Stimulated activated CD4-positive, alpha-beta T cell treated with anti-CD3 and anti-CD28 coated beads, Interleukin-1b, Interleukin-23, amount 100 ng/mL, for 24 hours (primary cell): Measurements from ENCODE around the gene RMND5A.

Experiments
- DNase-seq, 4 experiments: peaks; one replicate each; pipeline ENCODE4 v3.0.0-alpha.2; 2020; ENCODE audit warnings: low read depth in 4 of 4, low spot score in 1 of 4

The RMND5A gene

DNA sequence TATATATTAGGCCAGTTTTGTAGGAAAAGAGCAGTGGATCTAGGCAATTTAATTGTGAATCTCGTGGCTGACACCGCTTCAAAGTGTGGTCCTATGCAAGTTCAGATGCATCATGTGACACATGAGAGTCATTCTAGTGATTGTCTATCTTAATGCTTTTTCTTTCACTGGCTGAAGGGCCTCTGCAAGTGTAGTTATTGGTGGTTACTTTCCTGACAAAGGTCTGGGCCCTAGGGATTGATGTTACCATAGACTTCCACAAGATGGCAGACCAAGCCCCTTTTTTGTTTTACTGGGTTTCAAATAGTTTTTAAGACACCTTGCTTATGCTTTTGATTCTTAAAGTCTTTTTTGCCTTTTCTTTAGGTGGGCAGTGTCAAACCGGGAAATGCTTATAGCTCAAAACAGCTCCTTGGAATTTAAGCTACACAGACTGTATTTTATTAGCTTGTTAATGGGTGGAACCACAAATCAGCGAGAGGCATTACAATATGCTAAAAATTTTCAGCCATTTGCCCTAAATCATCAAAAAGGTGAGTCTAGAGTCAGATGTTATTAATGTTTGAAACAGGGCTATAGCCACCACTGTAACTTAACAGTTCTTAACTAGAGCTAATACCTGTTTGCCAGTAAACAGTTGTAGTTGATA is 44.7 kb downstream of the RMND5A start:
- no peak for DNase-seq

GRCh38 chr2:86765310-86765695 is 45.2 kb downstream of the RMND5A start:
- DNase-seq, result no peak

DNA sequence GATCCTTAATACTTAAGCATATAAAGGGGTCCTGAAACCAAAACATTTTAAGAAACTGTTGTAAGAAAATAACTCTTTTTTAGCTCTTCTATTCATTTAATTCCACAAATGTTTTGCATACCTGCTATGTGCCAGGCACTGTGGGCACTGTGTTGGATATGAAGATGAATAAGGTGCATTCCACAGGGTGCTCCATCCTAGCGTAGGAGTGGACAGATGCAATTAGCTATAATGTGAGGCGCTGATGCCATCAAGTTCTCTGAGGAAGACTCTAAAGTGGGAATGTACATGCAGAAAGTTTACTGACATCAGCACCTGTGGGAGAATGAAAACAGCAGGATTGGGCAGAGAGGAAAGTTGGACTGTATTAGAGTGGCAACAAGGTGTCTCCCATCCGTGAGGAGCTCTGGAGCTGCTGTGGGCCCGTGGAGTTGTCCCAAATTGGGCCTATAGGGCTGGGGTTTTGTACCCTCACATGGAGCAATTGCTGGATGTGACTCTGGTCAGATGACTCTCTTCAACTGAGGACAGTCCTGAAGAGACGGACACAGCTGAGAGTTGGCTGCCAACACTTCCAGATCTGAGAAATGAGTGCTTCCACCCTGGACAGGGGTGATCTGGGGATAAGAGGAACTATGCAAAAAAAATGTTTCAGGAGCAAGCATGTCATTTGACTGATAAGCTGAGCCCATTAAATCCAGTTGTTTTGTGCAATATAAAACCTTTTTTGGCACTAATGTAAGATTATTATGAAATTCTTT is 48.3 kb downstream of the RMND5A start:
- DNase-seq, result no peak

DNA sequence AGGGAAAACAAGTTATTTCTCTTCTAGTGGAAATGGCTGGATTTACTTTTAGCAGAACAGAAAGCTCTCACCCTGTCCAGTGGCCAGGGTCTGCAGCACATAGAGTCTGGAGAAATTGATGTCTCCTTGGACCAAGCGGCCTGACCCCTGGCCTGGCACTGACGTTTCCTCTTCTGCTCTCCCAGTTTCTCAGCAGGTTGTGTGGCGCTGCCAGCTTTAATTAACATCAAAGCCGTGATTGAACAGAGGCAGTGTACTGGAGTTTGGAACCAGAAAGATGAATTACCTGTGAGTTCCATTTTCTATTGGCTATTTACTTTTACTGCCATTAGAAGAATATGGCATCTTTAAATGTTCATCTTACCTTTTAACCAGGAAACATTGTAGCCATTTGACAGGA is 49.7 kb downstream of the RMND5A start:
- no peak for DNase-seq

DNA sequence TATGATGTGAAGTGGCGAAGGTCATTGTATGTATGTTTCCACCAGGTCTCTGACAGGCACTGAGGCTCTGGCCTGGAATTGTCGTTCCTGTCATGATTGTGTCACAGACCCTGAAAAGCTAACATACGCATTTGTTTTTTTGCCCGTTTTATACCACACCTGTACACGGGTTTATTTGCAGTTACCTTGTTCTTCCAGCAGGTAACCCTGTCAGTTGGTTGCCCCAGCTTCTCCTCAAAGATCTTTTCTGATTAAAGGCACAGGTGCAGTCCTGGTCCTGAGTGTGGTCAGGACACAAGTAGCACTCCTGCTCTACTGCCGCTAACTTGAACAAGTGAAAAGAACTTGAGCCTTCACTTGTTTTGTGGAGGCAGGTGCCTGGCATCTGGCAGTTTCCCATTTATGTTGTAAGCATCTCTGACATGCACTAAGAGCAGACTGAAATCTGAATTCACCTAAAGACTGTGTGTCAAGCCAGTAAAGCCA is 50.8 kb downstream of the RMND5A start:
- DNase-seq, result no peak

- DNase-seq, result no peak
Observed at GRCh38 chr2:86772611-86773010, 52.5 kb downstream of the RMND5A start.

DNA sequence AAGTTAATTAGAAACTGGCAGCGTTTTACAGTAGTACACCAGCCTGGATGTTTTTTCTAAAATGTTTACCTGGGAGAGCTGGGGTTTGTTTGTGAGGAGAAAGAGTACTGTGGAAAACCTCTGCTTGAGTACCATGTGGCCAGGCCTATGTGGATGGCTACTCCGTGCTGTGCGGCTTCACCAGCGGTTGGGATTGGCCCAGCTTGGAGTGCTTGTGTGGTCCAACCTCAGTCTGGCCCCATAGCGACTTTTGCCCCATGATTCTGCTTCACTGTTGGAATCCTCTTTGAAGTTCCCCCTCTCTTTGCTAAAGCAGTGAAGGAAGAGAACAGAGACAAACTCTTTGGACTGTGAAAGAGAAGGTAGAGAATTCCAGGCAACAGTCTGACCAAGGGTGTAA is 54.8 kb downstream of the RMND5A start:
- DNase-seq, result no peak

DNA sequence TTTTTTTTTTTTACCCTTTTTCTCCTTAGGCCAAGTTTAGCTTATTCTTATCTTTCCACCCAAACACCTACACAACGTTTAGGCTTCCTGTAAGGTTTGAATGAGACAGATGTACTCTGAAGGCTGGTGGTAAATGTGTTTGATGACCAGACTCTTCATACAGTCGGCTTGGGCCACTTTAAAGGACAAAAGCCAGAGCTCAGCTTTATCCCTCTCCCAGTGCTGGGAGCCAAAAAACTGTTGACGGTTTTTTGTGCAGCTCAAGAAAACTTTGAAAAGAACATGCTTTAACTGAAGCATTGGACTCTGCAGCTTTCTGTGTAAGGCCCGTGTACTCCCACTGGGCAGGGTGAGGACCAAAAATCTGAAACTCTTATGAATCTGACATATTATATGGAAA is 55.2 kb downstream of the RMND5A start:
- no peak for DNase-seq

DNA sequence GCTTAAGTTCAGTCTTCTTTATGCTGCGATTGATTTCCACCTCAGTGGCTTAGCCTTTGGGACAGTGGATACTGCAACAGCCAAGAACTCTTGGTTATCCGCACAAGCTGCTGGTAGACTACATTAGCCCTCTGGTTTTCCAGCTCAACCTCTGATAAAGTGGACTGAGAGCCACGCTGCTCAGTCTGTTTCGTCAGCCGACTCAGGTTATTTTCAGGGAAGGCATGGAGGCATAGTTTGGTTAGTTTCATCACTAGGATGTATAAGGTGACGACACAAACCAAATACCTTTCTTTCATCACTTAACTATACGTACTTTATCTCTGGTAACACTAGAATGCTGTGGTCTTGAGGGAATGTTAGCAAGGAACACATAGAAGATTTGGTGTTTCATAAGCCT is 56.4 kb downstream of the RMND5A start:
- no peak for DNase-seq

DNA sequence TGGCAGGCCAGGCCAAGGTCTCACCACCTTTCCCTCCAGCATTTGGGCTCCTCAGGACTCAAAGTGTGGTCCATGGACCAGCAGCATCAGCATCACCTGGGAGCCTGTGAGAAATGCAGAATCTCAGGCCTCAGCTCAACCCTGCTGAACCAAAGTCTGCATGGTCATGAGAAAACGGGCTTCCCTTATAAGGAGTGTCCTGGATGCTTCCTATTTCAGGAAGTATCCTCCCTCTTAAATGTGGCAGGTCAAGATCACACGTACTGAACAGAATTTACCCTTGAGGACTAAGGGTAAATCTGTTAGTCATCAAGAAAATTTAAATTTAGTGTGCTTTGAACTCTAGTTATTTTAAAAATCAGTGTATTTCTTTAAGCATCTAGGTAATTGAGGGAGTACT is 58.9 kb downstream of the RMND5A start:
- DNase-seq, result no peak

GRCh38 chr2:86779971-86780370 is 59.9 kb downstream of the RMND5A start:
- no peak for DNase-seq

- DNase-seq, result no peak
Observed at GRCh38 chr2:86781363-86781762, 61.3 kb downstream of the RMND5A start.

DNA sequence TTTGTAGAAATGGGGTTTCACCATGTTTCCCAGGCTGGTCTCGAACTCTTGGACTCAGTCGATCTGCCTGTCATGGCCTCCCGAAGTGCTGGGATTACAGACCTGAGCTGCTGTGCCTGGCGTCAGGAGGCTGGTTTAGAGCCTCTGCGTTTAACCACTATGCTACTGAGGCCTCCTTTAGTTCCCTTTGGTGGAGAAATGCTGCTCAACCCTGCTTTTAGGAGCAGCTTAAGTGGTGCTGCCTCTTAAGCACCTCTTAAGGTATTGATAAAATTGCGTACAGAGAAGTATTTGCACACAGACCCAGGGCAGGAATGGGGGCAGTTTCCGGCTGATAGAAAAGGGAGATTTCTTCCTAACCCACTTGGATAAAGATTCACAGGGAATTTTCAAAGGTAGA is 62.7 kb downstream of the RMND5A start:
- DNase-seq, result no peak

- DNase-seq, result no peak
Observed at GRCh38 chr2:86783615-86784339, 63.7 kb downstream of the RMND5A start.

- no peak for DNase-seq
Observed at GRCh38 chr2:86785456-86785855, 65.4 kb downstream of the RMND5A start.

DNA sequence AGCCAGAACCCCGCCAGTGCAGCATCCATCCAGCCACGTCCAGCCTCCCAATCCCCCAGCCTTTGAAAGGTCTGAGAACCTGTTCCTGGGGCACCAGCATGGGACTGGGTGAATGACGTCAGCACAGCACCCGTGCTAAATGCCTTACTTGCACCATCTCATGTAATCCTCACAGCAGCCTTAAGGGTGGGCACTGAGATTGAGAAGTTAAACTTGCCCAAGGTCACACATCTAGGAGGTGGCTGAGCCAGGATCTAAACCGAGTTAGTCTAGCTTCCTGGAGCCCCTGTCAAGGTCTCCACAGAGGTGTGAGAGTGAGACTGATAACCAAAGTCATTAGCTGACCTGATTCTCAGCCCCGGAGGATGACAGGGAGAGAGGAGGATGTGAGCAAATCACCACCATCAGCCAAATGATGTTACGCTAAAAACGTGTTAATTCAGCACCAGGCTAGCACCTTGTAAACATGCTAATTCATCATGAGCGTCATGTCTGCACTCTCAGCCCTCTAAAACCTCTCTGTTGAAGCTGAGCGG is 66.0 kb downstream of the RMND5A start:
- DNase-seq, result no peak

GRCh38 chr2:86787736-86788135 is 67.6 kb downstream of the RMND5A start:
- no peak for DNase-seq

GRCh38 chr2:86788165-86788564 is 68.1 kb downstream of the RMND5A start:
- no peak for DNase-seq

DNA sequence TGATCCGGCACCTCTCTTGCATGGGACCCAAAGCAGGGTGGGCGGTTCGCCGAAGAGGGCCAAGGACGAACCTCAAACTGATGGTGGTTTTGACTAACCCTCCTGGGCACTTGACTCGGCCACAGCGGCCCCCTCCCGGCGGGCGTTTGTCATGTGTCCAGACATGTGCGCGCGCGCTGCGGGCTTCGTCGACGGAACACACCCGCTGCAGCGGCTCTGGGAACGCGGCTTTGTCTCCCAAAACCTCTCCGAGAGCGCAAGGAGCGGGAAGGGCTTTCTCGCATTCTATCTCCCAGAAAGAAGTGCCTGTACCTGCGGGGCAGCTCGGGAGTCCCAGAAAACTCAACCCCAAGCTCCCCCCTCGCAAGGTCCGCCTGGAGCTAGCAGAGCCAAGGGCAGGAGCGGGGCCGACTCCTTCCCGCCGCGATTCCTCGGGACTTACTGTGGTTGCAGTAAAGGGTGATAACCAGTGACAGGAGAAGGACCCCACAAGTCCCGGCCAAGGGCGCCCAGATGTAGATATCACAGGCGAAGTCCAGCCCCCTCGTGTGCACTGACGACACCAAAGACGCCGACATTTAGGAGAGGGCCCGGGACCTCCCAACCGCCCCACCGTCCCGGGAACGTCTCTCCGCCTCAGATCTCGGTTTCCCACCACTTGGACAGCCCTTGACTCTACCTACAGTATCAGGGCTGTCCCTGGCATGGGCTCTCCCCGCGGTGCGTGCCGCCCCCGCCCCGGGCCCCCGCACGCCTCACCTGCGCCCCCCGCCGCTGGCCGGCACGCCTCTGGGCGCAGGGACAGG is 69.0 kb downstream of the RMND5A start:
- DNase-seq, result no peak

DNA sequence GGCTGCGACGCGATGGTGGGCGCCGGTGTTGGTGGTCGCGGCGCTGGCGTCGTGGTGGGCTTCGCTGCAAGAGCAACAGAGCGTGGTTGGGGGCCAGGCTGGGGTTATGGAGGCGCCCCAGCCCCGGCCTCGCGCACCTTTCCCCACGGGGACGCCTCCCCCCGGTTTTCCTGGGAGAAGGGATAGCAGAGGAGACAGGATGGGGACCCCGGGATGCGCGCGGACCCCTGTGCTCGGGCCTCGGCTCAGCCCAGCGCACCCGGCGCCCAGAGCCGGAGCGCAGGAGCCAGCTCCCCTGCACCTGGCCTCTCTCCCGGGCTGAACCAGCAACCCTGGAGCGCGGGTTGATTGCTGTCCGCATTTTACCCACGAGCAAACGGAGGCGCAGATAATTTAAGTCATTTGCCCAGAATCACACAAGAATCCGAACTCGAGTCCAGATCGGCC is 69.6 kb downstream of the RMND5A start:
- no peak for DNase-seq

DNA sequence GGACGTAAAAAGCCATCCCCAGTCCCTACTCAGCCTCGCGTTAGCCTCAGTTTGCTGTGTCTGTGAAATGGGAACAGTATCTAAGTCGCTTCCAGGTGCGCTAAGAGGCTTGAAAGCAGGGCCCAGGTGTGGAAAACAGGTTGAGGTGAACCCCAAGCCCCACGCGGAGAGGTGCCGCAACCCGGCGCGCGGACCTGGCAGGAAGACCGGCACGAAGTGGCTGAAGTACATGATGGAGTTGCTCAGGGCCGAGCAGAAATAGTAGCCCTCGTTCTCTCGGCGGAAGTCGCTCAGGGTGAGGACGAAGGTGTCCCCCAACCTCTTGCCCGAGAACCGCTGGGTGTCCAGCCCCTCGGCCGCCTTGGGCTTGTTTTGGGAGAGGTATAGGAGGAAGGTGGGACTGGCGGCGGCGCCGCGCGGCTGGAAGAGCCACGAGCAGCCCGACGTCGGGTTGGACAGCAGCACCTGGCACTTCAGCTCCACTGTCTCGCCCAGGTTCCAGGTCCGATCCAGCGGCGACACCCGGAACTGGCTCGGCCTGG is 70.1 kb downstream of the RMND5A start:
- no peak for DNase-seq
